H9 (cell line): ENCODE results near the gene EPB41L2. TPM values are rescaled to one million over a fixed set of nuclear protein-coding genes. Genes with fewer than 3 reads are reported as not detected.

Experiments
- DNase-seq: peaks from one replicate; pipeline ENCODE4 v3.0.0-alpha.2; 2017
- H2AFZ ChIP-seq: one replicate; pipeline ENCODE4 v1.6.1; 2013; ENCODE audit warnings: mild to moderate bottlenecking, low read length, control low read depth, moderate library complexity
- H2AK5ac ChIP-seq: 2 replicates; pipeline ENCODE4 v1.6.1; 2013; ENCODE audit warnings: low read length, control low read depth, mixed read lengths; ENCODE audit not compliant: insufficient read length
- H2BK120ac ChIP-seq: one replicate; pipeline ENCODE4 v1.6.1; 2013; ENCODE audit warnings: low read depth, mild to moderate bottlenecking, low read length, control low read depth, inconsistent platforms; ENCODE audit not compliant: poor library complexity, severe bottlenecking
- H2BK12ac ChIP-seq: 2 replicates; pipeline ENCODE4 v1.6.1; 2013; ENCODE audit warnings: low read length, control low read depth, mixed read lengths, low read depth; ENCODE audit not compliant: insufficient read length
- H2BK15ac ChIP-seq: 2 replicates; pipeline ENCODE4 v1.6.1; 2013; ENCODE audit warnings: low read depth, low read length, control low read depth
- H2BK20ac ChIP-seq: one replicate; pipeline ENCODE4 v1.6.1; 2013; ENCODE audit warnings: low read depth, mild to moderate bottlenecking, low read length, control low read depth, inconsistent platforms; ENCODE audit not compliant: poor library complexity, severe bottlenecking
- H2BK5ac ChIP-seq: 2 replicates; pipeline ENCODE4 v1.6.1; 2013; ENCODE audit warnings: low read length, control low read depth, mixed read lengths; ENCODE audit not compliant: insufficient read length
- H3K14ac ChIP-seq: 2 replicates; pipeline ENCODE4 v1.6.1; 2013; ENCODE audit warnings: low read length, control low read depth; ENCODE audit not compliant: insufficient read depth
- H3K18ac ChIP-seq: 2 replicates; pipeline ENCODE4 v1.6.1; 2013; ENCODE audit warnings: low read depth, mild to moderate bottlenecking, mixed read lengths, low read length, control low read depth; ENCODE audit not compliant: insufficient read length
- H3K23ac ChIP-seq: 2 replicates; pipeline ENCODE4 v1.6.1; 2013; ENCODE audit warnings: low read length, control low read depth, mixed read lengths, low read depth; ENCODE audit not compliant: insufficient read length
- H3K23me2 ChIP-seq: 2 replicates; pipeline ENCODE4 v1.6.1; 2013; ENCODE audit warnings: low read depth, mild to moderate bottlenecking, mixed read lengths, low read length, control low read depth; ENCODE audit not compliant: insufficient read length, poor library complexity, severe bottlenecking
- H3K27ac ChIP-seq: 2 replicates; pipeline ENCODE4 v1.5.1; 2013; ENCODE audit warnings: low read length, control low read depth, mixed read lengths, low read depth; ENCODE audit not compliant: insufficient read length
- H3K27me3 ChIP-seq: 2 replicates; pipeline ENCODE4 v1.6.1; 2013; ENCODE audit warnings: low read length, control low read depth, inconsistent platforms; ENCODE audit not compliant: insufficient read depth
- H3K4ac ChIP-seq: 2 replicates; pipeline ENCODE4 v1.6.1; 2013; ENCODE audit warnings: low read depth, mild to moderate bottlenecking, control low read depth, inconsistent platforms, low read length, moderate library complexity
- H3K4me1 ChIP-seq: 2 replicates; pipeline ENCODE4 v1.6.1; 2013; ENCODE audit warnings: low read length, control low read depth, inconsistent platforms; ENCODE audit not compliant: insufficient read depth
- H3K4me2 ChIP-seq: 2 replicates; pipeline ENCODE4 v1.6.1; 2013; ENCODE audit warnings: low read length, control low read depth, mixed read lengths; ENCODE audit not compliant: insufficient read length, insufficient read depth
- H3K56ac ChIP-seq: 2 replicates; pipeline ENCODE4 v1.6.1; 2013; ENCODE audit warnings: low read depth, mild to moderate bottlenecking, mixed read lengths, low read length, control low read depth; ENCODE audit not compliant: insufficient read length
- H3K79me1 ChIP-seq: 2 replicates; pipeline ENCODE4 v1.6.1; 2013; ENCODE audit warnings: low read depth, mild to moderate bottlenecking, moderate library complexity, low read length, control low read depth, inconsistent platforms; ENCODE audit not compliant: insufficient read depth, poor library complexity, severe bottlenecking
- H3K79me2 ChIP-seq: 2 replicates; pipeline ENCODE4 v1.6.1; 2013; ENCODE audit warnings: low read length, control low read depth, inconsistent platforms; ENCODE audit not compliant: insufficient read depth
- H3K9ac ChIP-seq: 2 replicates; pipeline ENCODE4 v1.6.1; 2013; ENCODE audit warnings: low read length, control low read depth, mixed read lengths; ENCODE audit not compliant: insufficient read length; ENCODE audit errors: extremely low read depth
- H3K9me3 ChIP-seq: one replicate; pipeline ENCODE4 v1.6.1; 2013; ENCODE audit warnings: low read depth, low read length, inconsistent platforms; ENCODE audit not compliant: control insufficient read depth
- H3T11ph ChIP-seq: one replicate; pipeline ENCODE4 v1.6.1; 2013; ENCODE audit warnings: mild to moderate bottlenecking, low read length, control low read depth, inconsistent platforms
- H4K20me1 ChIP-seq: one replicate; pipeline ENCODE4 v1.6.1; 2013; ENCODE audit not compliant: control insufficient read depth, insufficient read length, insufficient read depth
- H4K5ac ChIP-seq: 2 replicates; pipeline ENCODE4 v1.6.1; 2013; ENCODE audit warnings: low read depth, mild to moderate bottlenecking, mixed read lengths, low read length, control low read depth; ENCODE audit not compliant: insufficient read length
- H4K8ac ChIP-seq: replicated peaks from 2 replicates; pipeline ENCODE4 v1.6.1; 2013; ENCODE audit warnings: low read length, control low read depth, mixed read lengths, low read depth; ENCODE audit not compliant: insufficient read length
- H4K91ac ChIP-seq: 2 replicates; pipeline ENCODE4 v1.6.1; 2013; ENCODE audit warnings: low read depth, mild to moderate bottlenecking, moderate library complexity, mixed read lengths, low read length, control low read depth; ENCODE audit not compliant: insufficient read length
- H3K27ac Mint-ChIP-seq, 3 experiments: 2 replicates in 2 of 3; 3 replicates in 1 of 3; pipeline ENCODE4 v1.8.0; 2020 to 2021; ENCODE audit warnings: mixed read lengths in 3 of 3, mild to moderate bottlenecking in 1 of 3, moderate library complexity in 1 of 3
- H3K27me3 Mint-ChIP-seq: 2 replicates; pipeline ENCODE4 v1.8.0; 2021; ENCODE audit warnings: low read depth, mild to moderate bottlenecking, moderate library complexity, mixed read lengths
- H3K36me3 Mint-ChIP-seq, 3 experiments: 2 replicates in 2 of 3; 3 replicates in 1 of 3; pipeline ENCODE4 v1.8.0; 2020 to 2021; ENCODE audit warnings: low read depth in 3 of 3, mixed read lengths in 3 of 3; ENCODE audit not compliant: insufficient read depth in 1 of 3
- H3K4me1 Mint-ChIP-seq, 2 experiments: 2 replicates each; pipeline ENCODE4 v1.8.0; 2020; ENCODE audit warnings: mixed read lengths in 2 of 2
- H3K4me3 Mint-ChIP-seq, 2 experiments: 2 replicates in 1 of 2; 3 replicates in 1 of 2; pipeline ENCODE4 v1.8.0; 2020 to 2021; ENCODE audit warnings: mild to moderate bottlenecking in 2 of 2, mixed read lengths in 2 of 2, moderate library complexity in 1 of 2
- H3K9me3 Mint-ChIP-seq, 2 experiments: 2 replicates in 1 of 2; 3 replicates in 1 of 2; pipeline ENCODE4 v1.8.0; 2020; ENCODE audit warnings: mild to moderate bottlenecking in 2 of 2, mixed read lengths in 2 of 2, moderate library complexity in 1 of 2
- WGBS: extraction: QIAGEN DNeasy Blood & Tissue Kit; methylation state at CpG from one replicate; pipeline ENCODE4 v1.1.7; 2013; ENCODE audit warnings: missing lambda C conversion rate, low lambda C conversion rate, mixed read lengths; ENCODE audit not compliant: insufficient read length; ENCODE audit errors: extremely low coverage; 5-methylcytosine and 5-hydroxymethylcytosine counted together
- total RNA-seq: library from RNA; stranded (reverse); gene quantifications from 2 replicates; pipeline ENCODE4 v1.2.1, GENCODE V29; 2021
- TF ChIP-seq, protein P1 (sequence below): fragments of 200-600 bp; sonication (generic); conservative IDR thresholded peaks from 3 replicates; pipeline ENCODE4 v1.8.0; 2021; ENCODE audit warnings: antibody characterized with exemption, mild to moderate bottlenecking

Gene EPB41L2
- total RNA-seq, 1 experiment from 2014 or later = 90.2 TPM

DNA sequence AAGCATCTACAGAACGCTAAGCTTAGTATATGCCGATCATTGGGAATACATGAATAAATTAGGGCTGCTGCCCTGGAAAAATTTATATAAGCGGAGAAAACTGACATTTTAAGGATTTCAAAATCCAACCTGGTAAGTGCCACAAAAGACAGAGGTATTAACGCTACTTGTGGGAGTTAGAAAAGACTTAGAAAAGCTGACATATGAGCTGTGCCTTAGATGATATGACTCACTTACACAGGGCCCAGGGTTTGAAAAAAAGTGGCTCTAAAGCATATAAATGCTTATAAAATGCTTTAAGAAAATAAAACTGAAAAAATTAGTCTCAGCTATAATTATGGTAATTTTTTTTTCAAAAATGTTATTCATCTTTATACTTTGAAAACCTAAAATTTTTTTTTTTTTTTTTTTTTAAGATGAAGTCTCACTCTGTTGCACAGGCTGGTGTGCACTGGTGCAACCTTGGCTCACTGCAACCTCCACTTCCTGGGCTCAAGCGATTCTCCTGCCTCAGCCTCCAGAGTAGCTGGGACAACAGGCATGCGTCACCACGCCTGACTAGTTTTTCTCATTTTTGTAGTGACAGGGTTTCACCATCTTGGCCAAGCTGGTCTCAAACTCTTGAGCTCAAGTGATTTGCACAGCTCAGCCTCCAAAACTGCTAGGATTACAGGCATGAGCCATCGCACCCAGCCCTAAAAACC, 25.7 kb downstream of the EPB41L2 start:
- Mint-ChIP-seq H3K4me3 (no peak overlapping the region), H3K4me1 (no peaks in the 10 kb centered on the region; a peak in 1 of 4 replicates), H3K9me3 (no peaks in the 10 kb centered on the region), H3K36me3 (no peaks in the 10 kb centered on the region), H3K27ac (no peak overlapping the region), H3K27me3 (no peaks in the 10 kb centered on the region)
- no peak overlapping the region for H4K5ac ChIP-seq
- H2BK5ac ChIP-seq = no peak overlapping the region
- no peak overlapping the region for H3K4me2 ChIP-seq
- H3K9ac ChIP-seq = no peak overlapping the region
- H3K23me2 ChIP-seq = no peaks in the 10 kb centered on the region
- peaks cover 5% of the 10 kb centered on the region for H3K79me1 ChIP-seq
- no peak overlapping the region for H2AK5ac ChIP-seq
- H3K18ac ChIP-seq = no peak overlapping the region
- no peak overlapping the region for H4K8ac ChIP-seq
- no peaks in the 10 kb centered on the region for H3K4me1 ChIP-seq
- no peak overlapping the region for H4K91ac ChIP-seq
- no peaks in the 10 kb centered on the region for H3K9me3 ChIP-seq
- no CpG with 5 or more reads among the region's 8 CpGs for WGBS
- no peak overlapping the region for H2BK12ac ChIP-seq
- no peaks in the 10 kb centered on the region for H4K20me1 ChIP-seq
- DNase-seq = no peak
- no peaks in the 10 kb centered on the region; the same call in 1 of the 2 replicates for H3K79me2 ChIP-seq
- H2BK120ac ChIP-seq = no peak overlapping the region
- no peak overlapping the region for H2BK15ac ChIP-seq
- no peaks in the 10 kb centered on the region for H3K27me3 ChIP-seq
- no peak overlapping the region for H3K56ac ChIP-seq
- H3K27ac ChIP-seq = no peak overlapping the region
- TF ChIP-seq, protein P1, sequence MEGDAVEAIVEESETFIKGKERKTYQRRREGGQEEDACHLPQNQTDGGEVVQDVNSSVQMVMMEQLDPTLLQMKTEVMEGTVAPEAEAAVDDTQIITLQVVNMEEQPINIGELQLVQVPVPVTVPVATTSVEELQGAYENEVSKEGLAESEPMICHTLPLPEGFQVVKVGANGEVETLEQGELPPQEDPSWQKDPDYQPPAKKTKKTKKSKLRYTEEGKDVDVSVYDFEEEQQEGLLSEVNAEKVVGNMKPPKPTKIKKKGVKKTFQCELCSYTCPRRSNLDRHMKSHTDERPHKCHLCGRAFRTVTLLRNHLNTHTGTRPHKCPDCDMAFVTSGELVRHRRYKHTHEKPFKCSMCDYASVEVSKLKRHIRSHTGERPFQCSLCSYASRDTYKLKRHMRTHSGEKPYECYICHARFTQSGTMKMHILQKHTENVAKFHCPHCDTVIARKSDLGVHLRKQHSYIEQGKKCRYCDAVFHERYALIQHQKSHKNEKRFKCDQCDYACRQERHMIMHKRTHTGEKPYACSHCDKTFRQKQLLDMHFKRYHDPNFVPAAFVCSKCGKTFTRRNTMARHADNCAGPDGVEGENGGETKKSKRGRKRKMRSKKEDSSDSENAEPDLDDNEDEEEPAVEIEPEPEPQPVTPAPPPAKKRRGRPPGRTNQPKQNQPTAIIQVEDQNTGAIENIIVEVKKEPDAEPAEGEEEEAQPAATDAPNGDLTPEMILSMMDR = no peak
- H3T11ph ChIP-seq = no peak overlapping the region
- H3K4ac ChIP-seq = no peak overlapping the region
- no peak overlapping the region for H2BK20ac ChIP-seq
- H2AFZ ChIP-seq = no peak overlapping the region
- H3K14ac ChIP-seq = no peak overlapping the region
- no peak overlapping the region for H3K23ac ChIP-seq
